Activated effector memory CD4-positive, alpha-beta T cell treated with Interleukin-2 at 50 U/mL for 16 hours (primary cell): ENCODE results near the gene FMNL2.

Source experiments
- DNase-seq: peaks from one replicate; pipeline ENCODE4 v3.0.0-alpha.2; 2020

Gene FMNL2

GRCh38 chr2:152406119-152406835, 71.3 kb downstream of the FMNL2 start:
- DNase-seq: no peak

GRCh38 chr2:152406836-152407161, 71.8 kb downstream of the FMNL2 start:
- no peak for DNase-seq

GRCh38 chr2:152407204-152407721, 72.3 kb downstream of the FMNL2 start:
- no peak for DNase-seq

GRCh38 chr2:152407806-152408205, 72.8 kb downstream of the FMNL2 start:
- no peak for DNase-seq

GRCh38 chr2:152408254-152408653, 73.3 kb downstream of the FMNL2 start:
- no peak for DNase-seq

- no peak for DNase-seq
Observed at GRCh38 chr2:152409386-152410164, 74.6 kb downstream of the FMNL2 start.

DNA sequence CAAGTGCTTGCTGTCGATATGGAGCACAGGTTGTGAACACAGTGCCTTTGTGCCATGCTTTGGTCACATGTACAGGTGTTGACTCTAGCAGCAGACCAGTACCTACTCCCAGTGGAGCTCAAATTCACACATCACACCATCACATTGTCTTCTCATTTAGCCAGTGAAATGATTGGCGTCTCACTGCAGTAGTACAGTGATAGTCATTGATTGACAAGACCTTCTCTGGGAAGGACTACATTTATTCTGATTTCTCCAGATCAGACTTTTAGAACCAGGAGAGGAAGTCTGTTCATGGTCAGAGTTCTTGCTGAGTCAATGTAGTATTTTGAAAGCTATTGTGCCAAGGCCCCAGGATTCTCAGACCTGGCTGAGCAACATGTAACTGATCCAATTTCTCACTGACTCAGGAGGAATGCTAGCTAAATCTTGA, 75.2 kb downstream of the FMNL2 start:
- no peak for DNase-seq

DNA sequence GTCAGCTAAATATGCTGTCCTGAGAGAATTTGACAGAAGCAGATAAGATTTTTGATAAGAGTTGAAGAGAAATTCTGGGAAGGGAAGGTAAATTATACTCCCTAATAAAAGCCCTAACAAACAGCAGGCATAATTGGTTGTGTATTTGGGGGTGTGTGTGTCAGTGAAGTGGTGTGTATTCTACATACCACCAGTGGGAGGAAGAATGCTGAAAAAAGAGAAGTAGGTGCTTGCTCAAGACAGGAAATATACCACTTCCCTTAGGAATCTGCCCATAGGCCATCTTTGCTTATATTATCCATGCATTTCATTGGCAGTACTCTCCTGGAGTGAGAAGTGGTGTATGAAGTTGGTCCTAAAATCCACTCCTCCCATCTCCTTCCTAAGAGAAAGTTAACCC, 76.2 kb downstream of the FMNL2 start:
- DNase-seq: no peak

DNA sequence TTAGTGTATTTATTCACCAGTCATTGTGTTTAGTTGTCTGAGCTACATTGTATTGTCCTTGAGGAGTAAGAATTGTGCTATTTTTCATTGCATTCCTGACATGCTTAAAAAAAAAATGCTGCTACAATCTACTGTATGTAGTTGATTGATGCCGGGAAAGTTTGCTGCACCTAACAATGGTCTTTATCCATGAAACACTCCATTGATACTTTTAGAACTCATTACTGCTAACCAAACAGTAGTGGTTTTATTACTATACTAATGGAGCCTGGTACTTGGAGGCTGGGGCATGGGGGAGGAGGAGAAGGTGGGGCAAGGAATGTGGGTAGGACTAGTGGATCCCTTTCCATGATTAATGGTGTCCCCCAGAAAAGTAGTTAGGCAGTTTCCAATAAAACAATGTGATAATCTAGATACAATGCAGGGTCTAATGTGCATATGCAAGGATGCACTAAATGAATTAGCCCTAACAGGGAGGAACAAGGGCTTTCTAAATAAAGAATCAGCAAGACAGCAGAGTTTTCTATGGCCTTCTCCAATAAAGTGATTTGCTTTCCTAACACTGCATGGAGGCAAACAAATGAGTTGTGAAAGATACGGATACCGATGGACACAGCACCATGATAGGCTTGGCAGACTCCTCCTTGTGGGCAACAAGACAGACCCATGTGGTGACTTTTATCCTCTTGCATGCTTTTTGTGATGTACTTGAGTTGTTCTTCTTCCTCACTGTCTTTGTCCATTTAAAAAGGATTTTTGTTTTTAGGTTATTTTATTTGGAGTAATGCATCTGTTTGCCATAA, 78.5 kb downstream of the FMNL2 start:
- no peak for DNase-seq

GRCh38 chr2:152415231-152415642, 80.3 kb downstream of the FMNL2 start:
- no peak for DNase-seq

DNA sequence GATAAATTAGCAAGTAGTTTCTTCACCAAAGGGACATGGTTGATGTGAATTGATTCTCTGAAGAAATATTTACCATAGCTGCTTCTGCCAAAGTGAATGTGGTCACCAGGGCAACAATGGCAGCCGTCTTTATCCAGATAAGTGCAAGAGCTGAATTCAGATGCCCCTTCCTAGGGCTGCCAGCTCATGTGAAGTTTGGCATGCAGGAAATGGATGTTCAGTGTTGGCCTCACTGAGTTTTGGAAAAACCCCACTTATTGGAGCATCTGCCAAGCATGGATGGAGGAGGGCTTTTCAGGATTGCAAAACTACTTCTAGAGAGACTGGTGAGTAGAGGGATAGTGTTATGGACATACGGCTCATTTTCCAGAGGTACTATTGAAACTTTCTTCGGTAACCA, 80.8 kb downstream of the FMNL2 start:
- DNase-seq: no peak

DNA sequence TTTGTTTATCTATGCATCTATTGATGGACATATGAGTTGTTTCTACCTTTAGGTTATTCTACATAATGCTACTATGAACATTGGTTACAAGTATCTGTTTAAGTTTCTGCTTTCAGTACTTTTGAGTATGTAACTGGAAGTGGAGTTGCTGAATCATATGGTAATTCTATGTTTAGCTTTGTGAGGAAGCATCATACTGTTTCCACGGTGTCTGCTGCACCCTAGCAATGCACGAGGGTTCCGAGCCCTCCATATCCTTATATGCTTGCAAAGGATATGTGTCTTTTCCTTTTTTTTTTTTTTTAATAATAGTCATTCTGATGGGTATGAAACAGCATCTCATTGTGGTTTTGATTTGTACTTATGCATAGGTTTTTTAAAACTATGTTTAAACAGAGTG, 83.7 kb downstream of the FMNL2 start:
- no peak for DNase-seq

GRCh38 chr2:152419944-152420343, 85.0 kb downstream of the FMNL2 start:
- no peak for DNase-seq

GRCh38 chr2:152420363-152420762, 85.4 kb downstream of the FMNL2 start:
- no peak for DNase-seq

DNA sequence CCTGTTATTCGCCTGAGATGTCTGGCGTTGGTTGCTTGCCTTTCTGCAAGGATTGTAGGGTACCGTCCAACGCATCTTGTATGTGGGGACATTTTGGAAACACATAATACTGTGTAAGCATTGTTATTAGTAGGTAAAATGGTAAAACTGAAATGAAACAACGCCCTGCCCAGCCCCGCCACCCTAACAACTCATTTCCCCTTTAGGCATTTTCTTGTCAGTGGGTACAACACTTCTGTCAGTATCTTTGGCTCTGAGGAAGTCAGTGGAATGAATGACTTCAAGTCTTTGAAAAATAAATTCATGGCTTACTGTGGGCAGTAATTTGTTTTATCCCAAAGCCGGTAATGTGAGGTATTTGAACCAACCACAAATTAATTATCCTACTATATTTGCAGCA, 86.0 kb downstream of the FMNL2 start:
- no peak for DNase-seq

DNA sequence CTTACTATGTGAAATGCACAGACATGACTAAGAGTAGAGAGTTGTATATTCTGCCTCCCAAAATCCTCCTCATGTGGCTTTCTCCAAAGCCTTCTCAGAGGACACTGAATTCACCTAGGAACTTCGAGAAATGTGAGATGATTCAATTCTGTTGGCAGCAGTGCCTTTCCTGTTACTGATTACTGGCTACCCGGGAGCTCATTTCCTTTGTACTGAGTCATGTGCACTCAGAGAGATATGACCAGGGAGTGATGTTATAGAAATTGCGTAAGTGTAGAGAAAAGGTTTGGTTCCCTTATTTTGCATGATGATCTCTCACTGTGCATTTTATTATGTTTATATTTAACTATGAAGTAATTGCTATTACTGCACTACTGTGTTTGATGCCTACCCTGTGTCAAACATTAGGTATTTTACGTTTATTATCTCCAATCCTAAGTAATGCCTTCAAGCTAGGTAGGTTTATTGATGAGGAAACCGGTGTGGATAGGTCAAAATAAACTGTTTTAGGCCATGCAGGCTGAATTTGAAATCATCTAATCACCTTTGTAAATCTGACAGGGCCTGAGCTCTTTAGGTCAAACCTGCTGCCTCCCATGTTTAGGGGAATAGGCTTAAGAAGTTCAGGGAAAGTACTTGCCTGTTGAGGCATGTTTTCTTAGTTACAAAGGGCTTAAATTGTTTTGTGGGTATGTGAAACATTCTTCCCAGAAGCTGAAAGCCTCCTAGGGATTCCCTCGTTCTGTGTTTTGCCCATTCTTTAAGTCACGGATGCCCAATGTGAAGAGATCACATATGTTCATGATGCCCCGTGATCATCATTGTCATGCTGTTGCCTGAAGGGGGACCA, 86.8 kb downstream of the FMNL2 start:
- DNase-seq: no peak

DNA sequence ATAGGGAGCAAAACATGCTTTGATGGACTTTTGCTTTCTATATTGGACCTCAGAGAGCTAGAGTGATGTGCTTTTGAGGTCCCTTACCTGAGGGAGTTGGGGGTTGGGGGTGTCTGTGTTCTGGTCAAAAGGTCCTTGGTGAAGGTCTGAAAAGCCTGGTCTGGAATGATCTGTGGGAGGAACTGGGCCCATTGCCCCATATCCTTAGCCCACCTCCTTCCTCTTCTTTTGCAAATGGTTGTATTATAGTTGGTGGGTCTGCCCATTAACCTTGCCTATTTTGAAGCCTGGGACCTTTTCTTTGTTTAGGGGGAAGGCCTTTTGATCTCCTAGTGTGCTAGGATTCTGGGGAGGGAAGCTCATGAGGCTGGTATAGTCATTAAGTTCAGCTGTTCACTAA, 88.7 kb downstream of the FMNL2 start:
- DNase-seq: no peak

DNA sequence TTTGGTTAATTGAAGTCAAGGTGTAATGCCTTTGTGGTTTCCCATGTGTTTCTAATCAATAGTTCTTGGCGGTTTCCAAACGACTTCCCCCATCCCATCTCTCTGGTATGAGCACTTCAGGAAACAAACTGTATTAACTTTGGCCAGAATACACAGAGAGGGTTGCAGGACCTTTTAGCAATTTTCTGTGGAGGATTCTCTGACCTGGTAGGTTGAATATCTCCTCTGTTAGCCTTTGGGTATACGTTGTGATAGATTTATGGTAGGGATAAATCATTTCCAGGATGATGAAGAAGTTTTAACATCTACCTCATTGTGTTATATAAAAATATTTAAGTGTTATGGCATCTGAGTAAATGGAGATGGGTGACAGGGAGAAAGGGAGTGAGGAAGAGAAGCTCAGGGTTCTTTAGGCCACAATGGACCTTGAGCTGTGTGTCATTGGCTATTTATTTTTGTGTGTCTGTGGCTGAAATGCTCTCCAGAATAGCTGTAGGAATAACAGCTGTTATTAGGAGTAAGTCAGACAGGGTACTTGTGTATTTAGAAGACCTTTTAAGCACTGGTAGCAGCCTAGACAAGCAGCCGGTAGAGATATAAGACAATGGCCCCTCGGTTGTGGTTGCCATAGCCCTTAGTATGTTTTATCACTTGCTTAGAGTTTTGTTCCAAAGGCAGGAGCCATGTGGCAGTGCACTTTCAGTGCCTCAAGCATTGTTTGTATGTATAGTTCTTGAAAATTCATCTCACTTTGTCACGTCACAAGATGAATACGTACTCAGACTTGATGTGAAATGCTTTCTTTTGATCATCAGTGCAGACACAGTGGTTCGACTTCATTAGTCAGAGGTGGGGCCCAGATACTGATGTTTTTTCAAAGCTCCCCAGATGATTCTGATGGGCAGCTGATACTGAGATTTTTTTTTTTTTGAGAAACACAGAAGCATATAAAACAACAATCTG, 91.1 kb downstream of the FMNL2 start:
- DNase-seq: no peak

DNA sequence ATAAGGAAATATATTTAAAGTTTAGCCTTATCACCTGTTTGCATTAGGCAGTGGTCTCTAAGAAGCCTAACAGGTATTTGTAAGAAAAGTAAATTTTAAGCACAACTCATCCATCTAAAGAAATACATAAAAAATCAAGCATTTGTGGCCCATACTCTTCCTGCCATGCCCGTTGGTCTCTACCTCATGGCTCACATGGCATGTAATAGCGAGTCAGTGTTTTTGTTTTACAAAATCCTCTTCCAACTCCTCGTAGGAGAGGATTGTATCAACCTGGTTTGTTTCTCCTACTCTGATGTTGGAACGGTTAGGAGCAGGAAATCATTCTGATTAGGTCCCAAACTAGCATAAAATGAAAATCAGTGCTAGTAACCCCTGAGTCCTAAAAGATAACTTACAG, 91.8 kb downstream of the FMNL2 start:
- DNase-seq: no peak

- no peak for DNase-seq
Observed at GRCh38 chr2:152427902-152428301, 92.9 kb downstream of the FMNL2 start.
